AG09319 (cell line): ENCODE data around the gene SYMPK.

ENCODE experiments used
- DNase-seq: peaks from one replicate; pipeline ENCODE4 v3.0.0-alpha.2; 2010; ENCODE audit warnings: low read depth; ENCODE audit errors: extremely low read depth
- CTCF ChIP-seq: IDR thresholded peaks from 2 replicates; pipeline ENCODE4 v1.5.1; 2011; ENCODE audit warnings: low read depth, mild to moderate bottlenecking, inconsistent platforms, low read length, moderate library complexity

SYMPK gene

DNA sequence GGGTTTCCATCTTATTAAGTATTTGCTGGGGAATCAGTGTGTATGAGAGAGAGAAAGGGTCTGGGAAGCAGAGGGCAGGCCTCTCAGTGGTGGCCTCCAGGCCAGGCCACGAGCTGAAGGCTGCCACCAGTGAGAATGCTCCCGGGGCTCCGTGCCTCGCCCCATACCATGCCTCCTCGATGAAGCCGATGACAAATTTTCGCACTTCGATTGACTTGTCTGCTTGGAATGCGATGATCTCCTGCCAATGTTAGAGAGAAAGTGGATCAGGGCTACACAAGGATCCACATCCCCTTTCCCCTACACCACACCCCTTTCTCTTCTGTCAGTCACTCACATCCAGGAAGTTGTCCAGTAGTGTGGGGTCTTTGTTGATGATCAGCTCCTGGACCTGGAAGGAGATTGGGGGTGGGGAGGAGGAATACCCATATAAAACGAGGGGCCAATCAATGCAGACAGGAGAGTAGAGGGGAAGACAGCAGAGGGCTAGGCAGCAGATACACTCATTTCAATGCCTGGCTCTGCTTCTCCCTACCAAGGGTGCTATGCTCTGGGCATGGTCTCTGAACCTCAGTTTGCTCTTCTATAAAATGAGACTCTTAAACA is 10.7 kb downstream of the SYMPK start:
- no peak for DNase-seq
- TF ChIP-seq CTCF = no peak

DNA sequence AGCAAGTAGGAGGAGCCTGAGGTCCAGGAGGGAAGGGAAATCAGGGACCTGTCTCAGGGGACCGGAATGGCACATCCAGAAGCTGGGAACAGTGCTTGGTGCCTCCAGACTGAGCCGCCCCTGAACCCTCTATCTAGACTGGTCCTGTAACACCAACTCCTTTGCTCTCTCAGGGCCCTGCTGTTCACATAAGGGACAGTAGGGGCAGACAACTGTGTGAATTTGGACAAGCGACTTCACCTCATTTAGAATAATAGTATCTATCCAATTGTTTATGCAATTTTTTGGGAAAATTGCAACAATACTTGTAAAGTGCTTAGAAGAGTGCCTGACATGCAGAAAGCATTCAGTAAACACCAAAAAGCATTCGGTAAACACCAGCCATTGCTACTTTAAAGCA is 14.0 kb downstream of the SYMPK start:
- no peak for DNase-seq
- TF ChIP-seq CTCF = no peak; the same call in 1 of the 2 replicates

DNA sequence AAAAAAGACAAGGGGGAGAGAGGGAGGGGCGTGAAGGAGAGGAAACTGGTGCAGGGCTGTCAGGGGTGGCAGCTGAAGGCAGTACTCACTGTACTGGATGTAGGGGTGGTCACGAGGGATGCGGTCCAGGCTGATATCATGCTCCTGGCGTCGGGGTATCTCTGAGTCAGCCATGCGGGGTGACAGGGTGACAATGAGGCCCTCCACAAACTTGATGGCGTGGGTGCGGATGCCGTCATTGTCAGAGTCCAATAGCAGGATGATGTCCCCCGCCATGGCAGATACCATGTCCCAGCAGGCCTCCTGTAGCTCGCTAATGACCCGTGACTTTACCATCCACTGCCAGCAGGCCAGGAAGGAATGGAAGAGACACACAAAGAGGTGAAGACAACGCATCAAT is 15.3 kb downstream of the SYMPK start:
- TF ChIP-seq CTCF = no peak
- DNase-seq = no peak

- DNase-seq = no peak
- TF ChIP-seq CTCF = no peak
Observed at GRCh38 chr19:45842198-45842597, 20.7 kb downstream of the SYMPK start.

- TF ChIP-seq CTCF = no peak
- no peak for DNase-seq
Observed at GRCh38 chr19:45834970-45835369, 28.0 kb downstream of the SYMPK start.

DNA sequence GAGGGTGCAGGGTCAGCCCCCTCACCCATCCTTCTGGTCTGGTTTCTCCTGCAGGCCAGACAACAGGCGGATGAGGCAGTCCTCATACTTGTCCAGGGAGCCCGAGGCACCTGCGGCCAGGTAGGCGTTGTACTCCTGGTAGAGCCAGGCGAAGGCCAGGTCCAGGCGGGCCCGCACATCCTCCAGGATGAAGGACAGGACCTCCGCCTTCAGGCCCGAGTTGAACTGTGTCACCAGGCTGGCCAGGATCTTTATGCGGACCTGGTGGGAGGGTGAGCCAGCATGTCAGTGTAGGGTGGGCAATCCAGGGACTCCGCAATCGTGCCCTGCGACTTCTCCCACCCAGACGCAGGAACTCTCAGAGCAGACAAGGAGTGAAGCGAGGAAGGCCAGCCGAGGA is 34.0 kb downstream of the SYMPK start:
- TF ChIP-seq CTCF = no peak

GRCh38 chr19:45828523-45828922 is 34.4 kb downstream of the SYMPK start:
- no peak for DNase-seq
- TF ChIP-seq CTCF = no peak

More for the DNA sequence above, 34.0 kb downstream of the SYMPK start:
- DNase-seq = no peak
